ENCODE results near the gene INAVA. TPM values are rescaled to one million over a fixed set of nuclear protein-coding genes. Genes with fewer than 3 reads are reported as not detected.

The INAVA gene
- total and polyA plus RNA-seq, 2 of the 13 experiments (the other 11 are each of a cell fraction or from before 2014, with no cell fraction given), result 6.0 to 13.5 TPM

- TF ChIP-seq, protein P1, sequence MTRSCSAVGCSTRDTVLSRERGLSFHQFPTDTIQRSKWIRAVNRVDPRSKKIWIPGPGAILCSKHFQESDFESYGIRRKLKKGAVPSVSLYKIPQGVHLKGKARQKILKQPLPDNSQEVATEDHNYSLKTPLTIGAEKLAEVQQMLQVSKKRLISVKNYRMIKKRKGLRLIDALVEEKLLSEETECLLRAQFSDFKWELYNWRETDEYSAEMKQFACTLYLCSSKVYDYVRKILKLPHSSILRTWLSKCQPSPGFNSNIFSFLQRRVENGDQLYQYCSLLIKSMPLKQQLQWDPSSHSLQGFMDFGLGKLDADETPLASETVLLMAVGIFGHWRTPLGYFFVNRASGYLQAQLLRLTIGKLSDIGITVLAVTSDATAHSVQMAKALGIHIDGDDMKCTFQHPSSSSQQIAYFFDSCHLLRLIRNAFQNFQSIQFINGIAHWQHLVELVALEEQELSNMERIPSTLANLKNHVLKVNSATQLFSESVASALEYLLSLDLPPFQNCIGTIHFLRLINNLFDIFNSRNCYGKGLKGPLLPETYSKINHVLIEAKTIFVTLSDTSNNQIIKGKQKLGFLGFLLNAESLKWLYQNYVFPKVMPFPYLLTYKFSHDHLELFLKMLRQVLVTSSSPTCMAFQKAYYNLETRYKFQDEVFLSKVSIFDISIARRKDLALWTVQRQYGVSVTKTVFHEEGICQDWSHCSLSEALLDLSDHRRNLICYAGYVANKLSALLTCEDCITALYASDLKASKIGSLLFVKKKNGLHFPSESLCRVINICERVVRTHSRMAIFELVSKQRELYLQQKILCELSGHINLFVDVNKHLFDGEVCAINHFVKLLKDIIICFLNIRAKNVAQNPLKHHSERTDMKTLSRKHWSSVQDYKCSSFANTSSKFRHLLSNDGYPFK (CRISPR knock-in tag; IDR thresholded peaks at IDR 0.05; ENCODE audit: borderline replicate concordance), result no peak
- TF ChIP-seq TAF1 (CRISPR knock-in tag; IDR thresholded peaks at IDR 0.05) (no peak), HOMEZ (CRISPR knock-in tag; IDR thresholded peaks at IDR 0.05; ENCODE audit: low read depth) (no peak), RFX1 (IDR thresholded peaks at IDR 0.05) (no peak)
Measured at GRCh38 chr1:200867018-200867811, 27.5 kb upstream of the INAVA start (continued).

DNA sequence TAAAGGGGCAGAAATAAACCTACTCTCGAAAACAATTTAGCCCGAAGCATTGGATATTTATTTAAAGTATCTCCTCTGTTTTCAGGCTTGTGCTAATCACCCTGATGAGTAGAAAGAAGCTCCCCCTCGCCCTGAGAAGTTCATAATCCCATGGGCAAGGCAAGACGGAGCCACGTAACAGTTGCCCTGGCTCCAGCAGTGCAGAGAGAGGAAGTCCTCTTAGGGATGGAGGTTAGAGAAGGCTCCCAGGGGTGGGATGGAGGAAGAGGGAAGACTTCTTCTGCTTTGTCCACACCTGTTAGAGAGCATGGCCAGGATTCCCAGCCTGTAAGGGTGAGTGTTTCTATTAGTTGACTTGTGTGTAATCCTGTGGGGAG is 25.3 kb upstream of the INAVA start:
- BruUV-seq (replicated peaks), result no TSS peak
- ATAC-seq (no peak; the same call in 2 of the 3 replicates), FAIRE-seq (no peak), DNase-seq (ENCODE audit: low spot score) (no peak)
- ChIA-PET POLR2A (no interaction called here), CTCF (ENCODE audit: low intra/inter-chr PET ratio, low total read pairs) (no interaction called here)
- Histone ChIP-seq H3K36me3 (replicated peaks in 1 of 2; ENCODE audit: control insufficient read depth in 1 of 2, insufficient read depth in 2 of 2, low read length in 2 of 2) (no peaks in the 10 kb centered on the region), H3K27ac (ENCODE audit: extremely low read length, insufficient read depth, low read length) (no peak overlapping the region), H3K79me2 (ENCODE audit: insufficient read depth, low read length) (no peaks in the 10 kb centered on the region), H3K9ac (ENCODE audit: insufficient read depth, low read depth, low read length) (no peak overlapping the region), H3K4me1 (ENCODE audit: insufficient read depth, low read length) (peaks cover 9% of the 10 kb centered on the region; the same call in 1 of the 2 replicates), H3K4me3 (replicated peaks in 1 of 3; ENCODE audit: insufficient read depth in 1 of 3, low read depth in 2 of 3, low read length in 3 of 3) (no peak overlapping the region), H4K20me1 (ENCODE audit: insufficient read depth, low read length) (no peaks in the 10 kb centered on the region), H3K9me3 (ENCODE audit: low read length) (no peaks in the 10 kb centered on the region), H3K4me2 (ENCODE audit: low read depth, low read length) (no peak overlapping the region), H2AFZ (ENCODE audit: low read length) (no peak overlapping the region), H3K27me3 (ENCODE audit: control insufficient read depth in 1 of 2, insufficient read depth in 2 of 2, low read length in 2 of 2) (peaks cover 1 to 10% of the 10 kb centered on the region in 2 experiments; a peak in 2 of 5 replicates)
- intact Hi-C loops (cut with micrococcal nuclease; ENCODE audit: unreplicated experiment), result no loop called here
- in situ Hi-C loops (cut with HindIII; ENCODE audit: extremely low pct_ligation_motif_present, low pct_unique_long_range_greater_than_20kb), result no loop called here
- TF ChIP-seq CEBPB (IDR thresholded peaks at IDR 0.05; ENCODE audit: borderline replicate concordance, low read depth, low read length) (no peak), HOXD1 (CRISPR knock-in tag; IDR thresholded peaks at IDR 0.05) (no peak), ZNF792 (CRISPR knock-in tag; IDR thresholded peaks at IDR 0.05) (no peak), ARNT (IDR thresholded peaks at IDR 0.05) (no peak), ZNF274 (CRISPR knock-in tag; IDR thresholded peaks at IDR 0.05) (no peak)
- TF ChIP-seq, protein P2, sequence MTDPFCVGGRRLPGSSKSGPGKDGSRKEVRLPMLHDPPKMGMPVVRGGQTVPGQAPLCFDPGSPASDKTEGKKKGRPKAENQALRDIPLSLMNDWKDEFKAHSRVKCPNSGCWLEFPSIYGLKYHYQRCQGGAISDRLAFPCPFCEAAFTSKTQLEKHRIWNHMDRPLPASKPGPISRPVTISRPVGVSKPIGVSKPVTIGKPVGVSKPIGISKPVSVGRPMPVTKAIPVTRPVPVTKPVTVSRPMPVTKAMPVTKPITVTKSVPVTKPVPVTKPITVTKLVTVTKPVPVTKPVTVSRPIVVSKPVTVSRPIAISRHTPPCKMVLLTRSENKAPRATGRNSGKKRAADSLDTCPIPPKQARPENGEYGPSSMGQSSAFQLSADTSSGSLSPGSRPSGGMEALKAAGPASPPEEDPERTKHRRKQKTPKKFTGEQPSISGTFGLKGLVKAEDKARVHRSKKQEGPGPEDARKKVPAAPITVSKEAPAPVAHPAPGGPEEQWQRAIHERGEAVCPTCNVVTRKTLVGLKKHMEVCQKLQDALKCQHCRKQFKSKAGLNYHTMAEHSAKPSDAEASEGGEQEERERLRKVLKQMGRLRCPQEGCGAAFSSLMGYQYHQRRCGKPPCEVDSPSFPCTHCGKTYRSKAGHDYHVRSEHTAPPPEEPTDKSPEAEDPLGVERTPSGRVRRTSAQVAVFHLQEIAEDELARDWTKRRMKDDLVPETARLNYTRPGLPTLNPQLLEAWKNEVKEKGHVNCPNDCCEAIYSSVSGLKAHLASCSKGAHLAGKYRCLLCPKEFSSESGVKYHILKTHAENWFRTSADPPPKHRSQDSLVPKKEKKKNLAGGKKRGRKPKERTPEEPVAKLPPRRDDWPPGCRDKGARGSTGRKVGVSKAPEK (CRISPR knock-in tag; IDR thresholded peaks at IDR 0.05; ENCODE audit: borderline replicate concordance), result no peak
- WGBS (ENCODE audit: low lambda C conversion rate), result 62% methylated on average over 5 of the region's 5 CpGs
